AG10803 (cell line): ENCODE measurements around the gene NOX4.

Experiments
- DNase-seq: peaks from one replicate; pipeline ENCODE4 v3.0.0; 2010; ENCODE audit warnings: low read depth
- H3K4me3 ChIP-seq: 2 replicates; pipeline ENCODE4 v1.5.1; 2011; ENCODE audit warnings: mild to moderate bottlenecking, low read length, control low read depth
- CTCF ChIP-seq: conservative IDR thresholded peaks from 2 replicates; pipeline ENCODE4 v1.5.1; 2011; ENCODE audit warnings: mild to moderate bottlenecking, low read length, control low read depth, inconsistent platforms

NOX4 gene

GRCh38 chr11:89498845-89499448, 7.8 kb upstream of the NOX4 start:
- TF ChIP-seq CTCF = 0 out of 2 replicates have a peak, but pooled peaks have one; percentile 1
- H3K4me3 ChIP-seq = no peak overlapping the region
- DNase-seq = no peak

- TF ChIP-seq CTCF = no peak
- DNase-seq = peak; percentile 94
- H3K4me3 ChIP-seq = no peak overlapping the region
These were observed 4.8 kb upstream of the NOX4 start for GRCh38 chr11:89495951-89496350.

- DNase-seq = no peak
- no peak for TF ChIP-seq CTCF
- H3K4me3 ChIP-seq = no peak overlapping the region
These were observed 2.3 kb upstream of the NOX4 start for GRCh38 chr11:89493431-89493830.

- DNase-seq = no peak
- H3K4me3 ChIP-seq = peak overlapping the region; percentile 59
- no peak for TF ChIP-seq CTCF
These were observed 584 bp downstream of the NOX4 start for GRCh38 chr11:89490602-89490980.

GRCh38 chr11:89489930-89490329, 1.2 kb downstream of the NOX4 start:
- H3K4me3 ChIP-seq = no peak overlapping the region; the same call in 1 of the 2 replicates
- no peak for TF ChIP-seq CTCF

GRCh38 chr11:89487016-89487415, 4.2 kb downstream of the NOX4 start:
- H3K4me3 ChIP-seq = no peak overlapping the region
- peak; percentile 50 for DNase-seq
- TF ChIP-seq CTCF = no peak

More at GRCh38 chr11:89489930-89490329, 1.2 kb downstream of the NOX4 start:
- DNase-seq = no peak

- H3K4me3 ChIP-seq = no peak overlapping the region
- no peak for DNase-seq
- no peak for TF ChIP-seq CTCF
These were observed 6.3 kb downstream of the NOX4 start for GRCh38 chr11:89484896-89485295.
